K562 (cell line): ENCODE results near the gene TMEM234. TPM values are rescaled to one million over a fixed set of nuclear protein-coding genes. Genes with fewer than 3 reads are reported as not detected.

Experiments used
- ATF2 ChIP-seq: sonication (generic); formaldehyde crosslinking; IDR thresholded peaks from 2 replicates; pipeline ENCODE4 v1.8.1; 2022; ENCODE audit warnings: missing genetic modification reagents
- CBX1 ChIP-seq: sonication (generic); IDR thresholded peaks from 2 replicates; pipeline ENCODE4 v1.6.1; 2016; ENCODE audit warnings: antibody characterized with exemption, low read depth, mild to moderate bottlenecking
- CHD1 ChIP-seq: fragments of 200-600 bp; sonication (generic); IDR thresholded peaks from one replicate; pipeline ENCODE4 v1.6.1; 2012; ENCODE audit warnings: mild to moderate bottlenecking, moderate library complexity, low read length, inconsistent platforms
- HINFP ChIP-seq: fragments of 450-650 bp; conservative IDR thresholded peaks from 2 replicates; pipeline ENCODE4 v1.6.1; 2016; ENCODE audit warnings: missing genetic modification characterization, low read depth, mild to moderate bottlenecking, control low read depth, missing compliant biosample characterization
- KLF6 ChIP-seq: fragments of 250-450 bp; sonication (Bioruptor Pico); IDR thresholded peaks from 2 replicates; pipeline ENCODE4 v1.4.0; 2020; ENCODE audit warnings: mild to moderate bottlenecking, moderate library complexity, borderline replicate concordance
- MIER1 ChIP-seq: fragments of 450-650 bp; IDR thresholded peaks from 2 replicates; pipeline ENCODE4 v1.6.1; 2016; ENCODE audit warnings: antibody characterized with exemption, mild to moderate bottlenecking, low read depth
- PML ChIP-seq: IDR thresholded peaks from 2 replicates; pipeline ENCODE4 v1.6.1; 2012; ENCODE audit warnings: low read length, inconsistent platforms
- TAF7 ChIP-seq: fragments of 450-650 bp; IDR thresholded peaks from 2 replicates; pipeline ENCODE4 v1.6.1; 2016; ENCODE audit warnings: missing genetic modification characterization, missing compliant biosample characterization
- TCFL5 ChIP-seq: fragments of 250-450 bp; sonication (Bioruptor Pico); conservative IDR thresholded peaks from 2 replicates; pipeline ENCODE4 v1.6.1; 2021; ENCODE audit warnings: mild to moderate bottlenecking, moderate library complexity, matching md5 sums
- ZC3H11A ChIP-seq: IDR thresholded peaks from 2 replicates; pipeline ENCODE4 v1.6.1; 2012; ENCODE audit warnings: low read depth, low read length, improper control_type of control experiment
- ZNF395 ChIP-seq: fragments of 200-800 bp; sonication (Bioruptor generic); IDR thresholded peaks from 2 replicates; pipeline ENCODE4 v1.6.1; 2017; ENCODE audit warnings: missing genetic modification characterization, missing compliant biosample characterization
- polyA plus RNA-seq, 8 experiments: library from polyadenylated mRNA; depleted of rRNA in 4 of 8; stranded (reverse) in 5 of 8; unstranded in 3 of 8; fragments of >200 nt; fragmentation: Nextera tagmentation in 2 of 8; fragmentation: Illumina TruSeq in 1 of 8; extraction: Ambion mirVana in 2 of 8; extraction: Trizol in 1 of 8; gene quantifications; 2 replicates each; pipeline versions ENCODE4 v1.2.1 to v1.2.3, GENCODE V29; 2011 to 2014; ENCODE audit warnings: inconsistent platforms in 1 of 8, missing spikeins in 1 of 8
- total RNA-seq, 7 experiments: library from RNA; depleted of rRNA in 6 of 7; stranded (reverse); fragments of >200 nt in 6 of 7; fragmentation: Illumina TruSeq in 2 of 7; extraction: Trizol in 2 of 7; gene quantifications; 2 replicates each; pipeline versions ENCODE4 v1.2.1 to v1.2.3, GENCODE V29; 2011 to 2021; ENCODE audit warnings: low replicate concordance in 1 of 7

Gene TMEM234
- total and polyA plus RNA-seq, 9 of the 15 experiments (the other 6 are each of a cell fraction or from before 2014, with no cell fraction given): 5.0 to 12.9 (median 7.6) TPM

- TF ChIP-seq HINFP (tag) (no peak), KLF6 (CRISPR knock-in tag) (no peak), ATF2 (CRISPR knock-in tag) (no peak), MIER1 (no peak), CBX1 (no peak), CHD1 (no peak), PML (no peak), ZNF395 (CRISPR knock-in tag) (no peak), TCFL5 (CRISPR knock-in tag) (no peak), TAF7 (tag) (no peak), ZC3H11A (no peak)
- TF ChIP-seq, all 486 proteins: peak for 0
Measured at GRCh38 chr1:32219022-32219421, 3.1 kb downstream of the TMEM234 start (continued).
